GM18508 (cell line): ENCODE results near the gene FST.

ENCODE experiments used
- ATAC-seq: cut with Tn5 transposase; IDR thresholded peaks from one replicate; pipeline ENCODE4 v1.9.1; 2021; ENCODE audit warnings: moderate number of reproducible peaks; ENCODE audit not compliant: insufficient read depth, unreplicated experiment

The FST gene

GRCh38 chr5:53480416-53481158 is at the start of gene FST:
Gene FST (plus strand): TSS chr5:53480629. CDS start chr5:53480792, 163 bp downstream.
- ATAC-seq, result no peak

- ATAC-seq, result no peak
These were observed 48.8 kb upstream of the FST start for GRCh38 chr5:53431665-53432064.

- ATAC-seq, result no peak
These were observed 47.4 kb upstream of the FST start for GRCh38 chr5:53433026-53433425.

- ATAC-seq, result no peak
These were observed 45.9 kb upstream of the FST start for GRCh38 chr5:53434541-53434940.

- no peak for ATAC-seq
These were observed 43.8 kb upstream of the FST start for GRCh38 chr5:53436480-53437191.

GRCh38 chr5:53438079-53438478 is 42.4 kb upstream of the FST start:
- no peak for ATAC-seq

GRCh38 chr5:53438486-53439472 is 41.6 kb upstream of the FST start:
- no peak for ATAC-seq

- ATAC-seq, result no peak
These were observed 37.5 kb upstream of the FST start for GRCh38 chr5:53442961-53443360.

GRCh38 chr5:53445569-53445968 is 34.9 kb upstream of the FST start:
- no peak for ATAC-seq

GRCh38 chr5:53446908-53447307 is 33.5 kb upstream of the FST start:
- no peak for ATAC-seq

- ATAC-seq, result no peak
These were observed 31.6 kb upstream of the FST start for GRCh38 chr5:53448851-53449250.

GRCh38 chr5:53453898-53454718 is 26.3 kb upstream of the FST start:
- ATAC-seq, result no peak

- ATAC-seq, result no peak
These were observed 25.8 kb upstream of the FST start for GRCh38 chr5:53454719-53455000.

- no peak for ATAC-seq
These were observed 24.1 kb upstream of the FST start for GRCh38 chr5:53456366-53456765.

GRCh38 chr5:53463909-53464621 is 16.4 kb upstream of the FST start:
- no peak for ATAC-seq

GRCh38 chr5:53464722-53465121 is 15.7 kb upstream of the FST start:
- ATAC-seq, result no peak

- no peak for ATAC-seq
These were observed 10.3 kb upstream of the FST start for GRCh38 chr5:53469946-53470687.

GRCh38 chr5:53472279-53472678 is 8.2 kb upstream of the FST start:
- no peak for ATAC-seq
